ENCODE data around the gene PTPN14. TPM values are rescaled to one million over a fixed set of nuclear protein-coding genes. Genes with fewer than 3 reads are reported as not detected.

PTPN14 gene
- total and polyA plus RNA-seq, 8 donors, result 14.9 to 38.0 (median 17.9) TPM

- peaks cover 8 to 9% of the 10 kb centered on the region in 2 donors for H3K4me1 ChIP-seq
- H3K27me3 ChIP-seq, result no peaks in the 10 kb centered on the region
- H3K27ac ChIP-seq, result no peak overlapping the region
- no peak for DNase-seq
- H3K4me3 ChIP-seq, result no peak overlapping the region
- intact Hi-C loops (cut with DNase I), result no loop called here
- H3K36me3 ChIP-seq, result no peaks in the 10 kb centered on the region
- ATAC-seq, result peak; percentile 53
- no peaks in the 10 kb centered on the region for H3K9me3 ChIP-seq
- TF ChIP-seq CTCF (IDR thresholded peaks at IDR 0.05), result no peak
Observed at GRCh38 chr1:214515544-214516433, 35.6 kb downstream of the PTPN14 start.

GRCh38 chr1:214514819-214515383, 36.5 kb downstream of the PTPN14 start:
- no peak for TF ChIP-seq CTCF (IDR thresholded peaks at IDR 0.05)
- no peaks in the 10 kb centered on the region for H3K27me3 ChIP-seq
- H3K4me3 ChIP-seq, result no peak overlapping the region
- H3K4me1 ChIP-seq, result peaks cover 8 to 9% of the 10 kb centered on the region in 2 donors
- intact Hi-C loops (cut with DNase I), result no loop called here
- peaks cover 0 to under 1% of the 10 kb centered on the region in 2 donors for H3K9me3 ChIP-seq
- DNase-seq (no peak), ATAC-seq (no peak)
- H3K27ac ChIP-seq, result no peak overlapping the region
- H3K36me3 ChIP-seq, result no peaks in the 10 kb centered on the region

GRCh38 chr1:214514032-214514818, 37.2 kb downstream of the PTPN14 start:
- Histone ChIP-seq H3K27me3 (no peaks in the 10 kb centered on the region), H3K4me3 (no peak overlapping the region), H3K27ac (no peak overlapping the region), H3K4me1 (peaks cover 8 to 9% of the 10 kb centered on the region in 2 donors), H3K9me3 (peaks cover 0 to 3% of the 10 kb centered on the region in 2 donors), H3K36me3 (no peaks in the 10 kb centered on the region)
- ATAC-seq (no peak), DNase-seq (no peak)
- intact Hi-C loops (cut with DNase I), result no loop called here
- no peak for TF ChIP-seq CTCF (IDR thresholded peaks at IDR 0.05)

GRCh38 chr1:214513394-214513793, 38.0 kb downstream of the PTPN14 start:
- H3K4me1 ChIP-seq, result peaks cover 8 to 9% of the 10 kb centered on the region in 2 donors
- H3K27ac ChIP-seq, result no peak overlapping the region
- intact Hi-C loops (cut with DNase I), result no loop called here
- peaks cover 0 to 3% of the 10 kb centered on the region in 2 donors for H3K9me3 ChIP-seq
- H3K4me3 ChIP-seq, result no peak overlapping the region
- no peak for DNase-seq
- ATAC-seq, result no peak
- no peaks in the 10 kb centered on the region for H3K36me3 ChIP-seq
- TF ChIP-seq CTCF (IDR thresholded peaks at IDR 0.05), result no peak
- H3K27me3 ChIP-seq, result no peaks in the 10 kb centered on the region

- no peak for DNase-seq
- no peaks in the 10 kb centered on the region for H3K36me3 ChIP-seq
- H3K4me1 ChIP-seq, result peaks cover 3 to 10% of the 10 kb centered on the region in 2 donors
- no peak overlapping the region for H3K4me3 ChIP-seq
- TF ChIP-seq CTCF (IDR thresholded peaks at IDR 0.05), result no peak
- intact Hi-C loops (cut with DNase I), result no loop called here
- no peak for ATAC-seq
- peaks cover 0 to 3% of the 10 kb centered on the region in 2 donors for H3K9me3 ChIP-seq
- no peaks in the 10 kb centered on the region for H3K27me3 ChIP-seq
- no peak overlapping the region for H3K27ac ChIP-seq
Observed at GRCh38 chr1:214511639-214511998, 39.8 kb downstream of the PTPN14 start.
